Stimulated activated CD4-positive, alpha-beta T cell treated with anti-CD3 and anti-CD28 coated beads, Interleukin-2, amount 100 ng/mL, for 24 hours (primary cell): ENCODE data around the gene LMF1.

Experiments used
- DNase-seq, 2 donors: peaks; one replicate each; pipeline ENCODE4 v3.0.0-alpha.2; 2020

LMF1 gene

DNA sequence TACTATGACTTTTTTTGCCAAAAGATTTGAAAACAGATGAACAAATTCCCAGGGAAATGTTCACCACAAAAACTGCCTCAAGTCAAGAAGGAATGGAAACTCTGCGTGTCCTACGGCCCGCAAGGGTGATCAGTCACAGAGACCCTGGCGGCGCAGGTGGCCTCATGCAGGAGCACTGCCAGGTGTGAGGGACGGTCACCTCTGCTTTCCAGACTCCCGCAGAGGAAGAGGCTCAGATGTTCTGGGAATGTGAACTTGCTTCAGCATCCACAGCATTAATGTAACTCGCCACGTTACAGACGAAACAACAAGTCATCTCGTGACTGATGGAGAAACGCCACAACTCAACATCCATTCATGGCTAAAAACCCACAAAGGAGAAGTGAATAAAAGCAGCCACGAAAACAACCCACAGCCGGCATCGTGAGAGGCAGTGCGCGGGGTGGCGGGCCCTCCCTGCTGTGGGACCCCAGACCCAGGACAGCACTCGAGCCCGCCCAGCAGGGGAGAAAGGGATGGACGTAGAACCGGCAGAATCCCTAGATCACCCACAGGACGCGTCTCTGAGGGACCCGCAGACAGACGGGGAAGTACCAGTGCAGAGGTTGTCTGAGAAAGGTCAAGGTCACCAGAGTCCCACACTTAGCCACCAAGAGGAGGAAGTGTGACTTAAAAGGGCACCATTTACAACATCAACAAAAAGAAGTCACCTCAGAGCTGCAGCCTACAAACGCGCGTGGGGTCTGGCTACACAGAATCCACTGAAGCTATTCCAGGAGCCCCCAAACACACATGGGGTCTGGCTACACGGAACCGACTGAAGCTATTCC, 93.3 kb downstream of the LMF1 start:
- DNase-seq: no peak

DNA sequence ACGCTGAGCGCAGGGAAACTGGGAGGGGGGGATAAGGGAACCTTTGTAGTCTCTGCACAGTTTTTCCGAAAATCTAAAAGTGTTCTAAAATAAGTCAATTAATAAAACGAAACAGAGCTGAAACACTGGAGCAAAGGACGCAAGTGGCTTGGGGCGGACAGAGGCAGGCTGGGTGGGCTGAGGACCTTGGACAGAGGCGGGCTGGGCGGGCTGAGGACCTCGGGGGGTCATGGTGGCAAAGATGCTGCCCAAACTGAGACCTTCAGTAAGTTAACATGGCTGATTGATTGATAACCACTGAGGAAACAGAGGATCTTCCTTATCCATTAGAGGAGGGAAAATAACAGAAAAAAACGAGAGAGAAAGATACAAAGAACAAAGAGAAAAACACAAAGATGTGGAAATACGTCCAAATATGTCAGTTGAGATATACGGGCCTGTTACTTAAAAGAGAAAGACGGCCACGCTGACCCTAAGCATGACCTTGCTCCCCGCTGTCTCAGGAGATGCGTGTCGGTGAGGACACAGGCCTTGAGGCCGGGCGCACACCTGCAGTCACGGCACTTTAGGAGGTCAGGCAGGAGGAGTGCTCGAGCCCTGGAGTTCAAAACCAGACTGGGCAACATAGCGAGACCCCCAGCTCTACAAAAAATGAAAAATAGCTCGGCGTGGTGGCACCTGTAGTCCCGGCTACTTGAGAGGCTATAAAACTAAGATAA, 94.1 kb downstream of the LMF1 start:
- DNase-seq: no peak

DNA sequence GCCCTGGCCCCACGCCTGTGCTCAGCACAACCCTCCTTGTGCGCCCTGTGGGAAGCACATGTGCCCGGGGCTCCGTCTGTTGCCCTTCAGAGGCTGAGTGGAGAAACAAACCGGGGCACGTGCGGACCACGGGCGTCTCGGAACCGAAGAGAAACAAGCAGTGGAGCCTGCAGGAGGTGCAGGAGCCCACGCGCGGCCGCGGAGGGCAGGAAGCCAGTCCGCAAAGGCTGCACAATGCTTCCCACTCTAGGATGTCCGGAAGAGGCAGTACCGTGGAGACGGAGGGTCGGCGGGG, 94.8 kb downstream of the LMF1 start:
- DNase-seq: no peak

DNA sequence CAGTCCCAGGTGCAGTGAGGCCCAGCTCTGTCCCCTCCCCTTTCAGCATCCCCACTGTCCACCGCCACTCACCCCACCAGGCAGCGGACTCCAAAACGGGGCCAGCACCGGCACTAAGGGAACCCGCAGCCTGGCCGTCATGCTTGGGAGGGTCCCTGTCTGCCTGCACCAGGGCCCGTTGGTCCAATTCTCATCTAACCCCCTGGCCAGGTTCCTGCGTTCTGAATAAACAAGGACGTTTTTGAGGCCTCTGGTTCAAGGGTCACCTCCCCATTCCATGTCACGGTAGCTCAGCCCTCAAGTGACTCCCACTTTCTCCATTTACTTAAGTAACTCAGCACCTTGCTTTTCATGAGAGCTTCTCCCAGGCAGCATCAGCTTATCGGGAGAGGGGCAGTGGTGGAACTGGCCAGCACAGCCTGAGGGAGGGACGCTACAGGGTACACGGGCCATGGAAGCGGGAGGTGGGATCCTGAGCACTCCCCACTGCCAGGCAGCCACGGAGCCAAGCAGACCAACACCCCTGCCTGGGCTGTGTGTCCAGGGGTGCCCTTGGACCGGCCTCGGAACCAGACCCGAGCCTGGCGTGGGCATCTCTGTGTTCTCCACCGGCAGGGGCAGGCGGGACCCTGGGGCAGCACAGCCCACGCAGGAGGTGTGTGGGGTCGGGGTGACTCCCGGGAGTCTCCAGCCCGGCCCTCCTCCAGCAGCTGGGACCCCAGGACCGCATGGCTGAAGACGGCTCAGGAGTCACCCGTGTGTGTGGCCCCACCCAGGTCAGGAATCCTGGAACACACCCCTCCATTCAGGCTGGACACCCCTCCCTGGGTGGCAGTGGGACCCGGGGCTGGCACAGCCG, 95.4 kb downstream of the LMF1 start:
- DNase-seq: no peak

DNA sequence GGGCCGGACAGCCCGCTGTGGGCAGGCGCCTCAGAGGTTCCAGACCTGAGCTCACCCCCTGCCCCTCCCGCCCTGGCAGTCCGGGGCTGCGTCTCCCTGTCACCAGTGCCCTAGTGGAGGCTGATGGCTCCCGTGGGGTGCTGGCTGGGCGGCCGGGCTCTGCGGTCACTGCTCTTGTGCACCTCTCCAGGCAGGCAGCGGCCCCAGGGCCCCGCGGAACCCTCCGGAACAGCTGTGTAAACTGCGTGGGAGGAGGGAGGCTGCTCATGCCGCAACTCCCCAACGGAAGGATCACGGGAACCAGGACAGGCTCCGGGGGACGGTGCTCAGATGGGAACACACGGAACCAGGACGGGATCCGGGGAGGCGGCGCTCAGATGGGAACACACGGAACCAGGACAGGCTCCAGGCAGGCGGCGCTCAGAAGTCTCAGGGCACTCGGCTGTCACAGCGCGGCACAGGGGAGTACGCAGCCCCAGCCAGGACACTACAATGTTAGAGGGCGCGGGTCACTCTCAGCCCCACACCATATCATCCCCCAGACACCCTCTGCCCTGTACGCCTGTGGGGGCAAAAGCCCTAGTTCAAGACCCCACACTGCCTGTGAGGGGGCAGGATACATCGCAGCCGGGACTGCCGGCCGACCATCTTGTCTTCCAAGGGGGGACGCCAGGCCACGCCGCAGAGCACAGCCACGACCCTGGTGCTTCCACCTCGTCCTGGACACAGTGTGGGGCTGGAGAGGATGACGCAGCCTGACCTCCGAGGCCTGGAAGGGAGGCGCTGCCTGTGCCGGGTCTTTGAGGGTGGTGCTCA, 96.2 kb downstream of the LMF1 start:
- no peak for DNase-seq

DNA sequence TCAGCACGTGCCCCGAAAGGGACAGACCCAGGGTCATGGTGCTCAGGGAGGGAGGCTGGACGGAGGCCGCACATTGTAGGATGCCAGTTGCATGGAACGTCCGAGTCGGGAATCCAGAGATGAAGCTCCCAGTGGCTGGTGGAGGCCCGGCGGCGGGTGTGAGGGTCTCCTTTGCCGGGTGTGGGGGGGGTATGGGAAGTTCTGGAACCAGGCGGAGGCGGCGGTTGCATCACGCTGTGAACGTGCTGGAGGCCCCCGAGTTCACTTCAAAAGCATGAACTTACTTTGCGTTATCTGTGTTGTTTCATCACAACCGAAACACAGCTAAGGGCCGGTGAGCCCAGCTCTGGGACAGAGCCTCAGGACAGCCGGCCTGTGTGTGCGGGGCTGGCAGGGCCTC, 96.9 kb downstream of the LMF1 start:
- no peak for DNase-seq

DNA sequence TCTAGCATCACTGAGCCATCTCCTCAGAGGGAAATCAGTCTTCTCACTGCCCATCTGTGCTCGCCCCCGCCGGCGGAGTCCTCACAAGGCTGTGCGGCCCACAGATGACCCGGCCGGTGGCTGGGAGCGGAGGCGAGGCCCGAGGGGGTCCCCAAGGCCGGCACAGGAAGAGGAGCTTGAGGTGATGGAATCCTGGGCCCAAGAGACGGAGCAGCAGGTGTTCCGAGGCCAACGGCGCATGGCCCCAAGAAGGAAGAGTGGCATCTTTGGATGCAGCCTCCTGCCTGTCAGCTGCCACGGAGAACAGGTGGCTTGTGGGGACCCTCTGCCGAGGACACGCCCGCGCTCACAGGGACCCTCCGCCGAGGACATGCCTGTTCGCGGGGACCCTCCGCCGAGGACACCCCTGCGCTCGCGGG, 97.5 kb downstream of the LMF1 start:
- no peak for DNase-seq

DNA sequence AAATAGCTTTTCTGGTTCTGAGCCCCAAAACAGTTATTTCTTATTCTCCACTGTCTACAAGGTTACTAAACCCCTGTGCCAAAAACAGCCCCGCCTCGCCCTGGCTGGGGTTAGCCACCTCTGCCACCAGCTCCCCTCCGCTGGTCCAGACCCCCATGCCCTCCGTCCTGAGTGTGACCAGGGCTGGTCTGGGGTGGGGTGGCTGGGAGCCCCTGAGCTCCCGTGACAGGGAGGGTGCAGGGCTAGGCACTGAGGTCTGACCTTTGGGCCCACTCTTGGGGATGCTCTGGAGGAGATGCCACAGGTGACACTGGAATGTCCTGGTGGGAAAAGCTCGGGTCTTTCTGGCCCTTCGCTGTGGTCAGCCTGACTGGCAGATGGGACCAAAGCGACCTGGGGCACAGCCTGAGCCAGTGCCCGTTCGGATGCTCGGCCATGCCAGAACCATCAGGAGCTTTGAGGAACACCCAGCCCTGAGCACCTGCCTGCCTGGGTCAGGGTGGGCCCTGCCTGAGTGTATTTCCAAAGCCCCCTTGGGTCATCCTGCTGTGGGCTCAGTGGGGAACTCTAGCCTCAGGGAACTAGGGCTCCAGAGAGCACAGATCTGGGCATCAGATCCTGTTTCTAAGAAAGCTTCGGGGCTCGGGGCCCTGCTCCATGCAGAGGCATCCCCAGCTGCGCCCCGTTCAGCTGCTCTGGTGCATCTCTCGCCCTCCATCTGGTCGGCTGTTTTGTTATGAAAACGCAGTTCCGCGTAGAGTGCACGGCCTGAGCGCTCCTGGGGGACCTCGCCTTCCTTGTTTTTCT, 98.1 kb downstream of the LMF1 start:
- DNase-seq: no peak

DNA sequence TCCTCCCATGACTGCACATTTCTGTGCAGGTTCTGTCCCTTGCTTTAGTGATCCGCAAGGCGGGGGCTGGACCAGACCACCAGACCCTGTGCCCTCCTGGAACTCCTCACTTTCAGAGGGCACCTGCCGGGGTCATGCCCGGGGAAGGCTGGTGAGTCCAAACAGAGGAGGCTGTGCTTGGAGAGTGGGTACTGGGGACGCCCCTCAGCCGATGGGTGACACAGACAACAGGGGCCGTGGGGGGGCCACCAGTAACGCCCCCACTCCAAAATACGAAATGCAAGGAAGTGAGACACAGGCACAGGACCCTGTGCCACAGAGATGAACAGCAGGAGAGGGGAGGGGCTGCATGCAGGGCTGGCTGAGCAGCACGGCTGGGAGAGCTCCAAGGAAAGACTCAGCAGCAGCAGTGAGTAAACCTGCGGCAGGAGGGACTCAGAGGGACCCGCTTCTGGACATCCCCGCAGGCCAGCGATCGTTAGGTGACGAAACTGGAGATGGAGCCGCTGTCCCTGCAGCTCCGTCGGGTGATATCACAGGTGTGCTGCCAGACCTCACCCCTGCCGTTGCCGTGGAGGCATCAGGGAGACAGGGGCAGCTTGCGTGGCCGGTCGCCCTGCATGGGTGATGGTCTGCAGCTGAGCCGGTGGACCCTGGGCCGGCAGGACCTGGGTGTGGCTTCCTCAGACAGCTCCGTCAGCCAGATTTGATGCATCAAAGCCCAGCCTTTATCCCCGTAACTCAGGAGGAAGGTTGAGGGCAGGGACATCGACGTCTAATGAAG, 99.0 kb downstream of the LMF1 start:
- DNase-seq: no peak

DNA sequence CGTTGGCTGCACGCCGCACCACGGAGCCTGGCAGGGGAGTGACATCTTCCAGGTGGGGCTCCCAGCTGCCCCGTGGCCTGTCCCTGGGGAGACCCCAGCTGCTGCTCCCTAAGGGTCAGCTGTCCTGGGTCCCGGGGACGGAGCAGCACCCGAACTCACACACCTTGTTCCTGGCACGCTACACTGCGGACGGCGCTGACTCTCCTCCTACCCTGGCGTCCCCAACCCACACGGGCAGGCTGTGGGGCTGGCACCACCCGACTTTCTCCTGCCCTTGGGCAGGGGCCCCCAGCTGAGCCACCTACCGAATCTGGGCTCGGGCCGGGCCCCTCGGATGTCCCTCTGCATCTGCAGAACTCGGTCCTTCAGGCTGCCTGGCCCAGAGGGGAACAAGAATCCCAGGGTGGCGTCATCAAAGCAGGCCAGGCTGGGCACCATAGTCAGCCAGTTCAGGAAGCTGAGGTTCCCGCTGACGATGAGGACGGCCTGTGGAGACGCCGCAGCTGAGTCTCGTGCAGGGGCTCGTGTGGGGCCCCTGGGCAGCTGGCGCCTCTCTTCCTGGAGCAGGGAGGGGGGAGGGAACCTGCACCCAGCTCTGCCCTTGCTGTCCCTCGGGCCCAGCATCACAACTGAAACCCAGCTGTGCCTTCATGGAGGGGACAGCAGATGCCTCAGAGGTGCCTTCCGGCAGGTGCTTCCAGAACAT, 99.8 kb downstream of the LMF1 start:
- no peak for DNase-seq

DNA sequence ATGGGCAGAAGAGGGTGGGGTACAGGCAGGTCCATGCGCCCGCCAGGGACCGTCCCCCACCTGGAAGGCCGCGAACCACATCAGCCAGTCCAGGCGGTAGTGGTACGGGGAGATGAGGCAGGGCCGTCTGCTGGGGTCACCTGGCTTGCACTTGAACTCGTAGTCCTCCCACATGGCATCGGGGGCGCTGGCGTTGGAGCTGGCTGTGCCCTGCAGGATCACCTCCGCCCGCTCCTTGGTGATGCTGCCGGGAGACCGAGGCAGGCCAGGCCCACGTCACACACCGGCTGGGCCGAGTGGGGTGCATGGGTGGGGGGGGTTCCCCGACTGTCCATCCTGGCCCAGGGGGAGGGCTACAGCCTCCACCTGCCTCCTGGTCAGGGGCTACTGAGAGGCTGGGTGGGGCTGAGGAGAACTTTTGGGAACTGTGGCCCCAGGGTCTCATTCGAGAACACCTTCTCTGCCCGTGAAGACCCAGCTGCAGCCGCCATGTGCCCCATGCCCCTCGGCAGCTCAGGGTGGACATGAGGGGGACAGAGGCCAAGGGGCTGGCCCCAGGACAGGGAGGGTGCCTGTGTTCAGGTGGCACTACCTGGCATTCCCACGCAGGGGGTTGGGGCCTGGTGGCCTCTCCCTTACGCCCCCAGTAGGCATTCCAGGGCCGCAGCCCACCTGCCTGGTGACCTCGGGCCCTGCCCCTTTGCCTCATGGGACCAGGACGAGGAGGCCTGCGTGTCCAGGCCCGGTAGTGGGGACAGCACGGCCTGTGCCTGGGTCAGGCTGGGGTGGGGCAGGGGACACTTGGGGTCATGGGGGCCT, 100.8 kb downstream of the LMF1 start:
- DNase-seq: no peak

DNA sequence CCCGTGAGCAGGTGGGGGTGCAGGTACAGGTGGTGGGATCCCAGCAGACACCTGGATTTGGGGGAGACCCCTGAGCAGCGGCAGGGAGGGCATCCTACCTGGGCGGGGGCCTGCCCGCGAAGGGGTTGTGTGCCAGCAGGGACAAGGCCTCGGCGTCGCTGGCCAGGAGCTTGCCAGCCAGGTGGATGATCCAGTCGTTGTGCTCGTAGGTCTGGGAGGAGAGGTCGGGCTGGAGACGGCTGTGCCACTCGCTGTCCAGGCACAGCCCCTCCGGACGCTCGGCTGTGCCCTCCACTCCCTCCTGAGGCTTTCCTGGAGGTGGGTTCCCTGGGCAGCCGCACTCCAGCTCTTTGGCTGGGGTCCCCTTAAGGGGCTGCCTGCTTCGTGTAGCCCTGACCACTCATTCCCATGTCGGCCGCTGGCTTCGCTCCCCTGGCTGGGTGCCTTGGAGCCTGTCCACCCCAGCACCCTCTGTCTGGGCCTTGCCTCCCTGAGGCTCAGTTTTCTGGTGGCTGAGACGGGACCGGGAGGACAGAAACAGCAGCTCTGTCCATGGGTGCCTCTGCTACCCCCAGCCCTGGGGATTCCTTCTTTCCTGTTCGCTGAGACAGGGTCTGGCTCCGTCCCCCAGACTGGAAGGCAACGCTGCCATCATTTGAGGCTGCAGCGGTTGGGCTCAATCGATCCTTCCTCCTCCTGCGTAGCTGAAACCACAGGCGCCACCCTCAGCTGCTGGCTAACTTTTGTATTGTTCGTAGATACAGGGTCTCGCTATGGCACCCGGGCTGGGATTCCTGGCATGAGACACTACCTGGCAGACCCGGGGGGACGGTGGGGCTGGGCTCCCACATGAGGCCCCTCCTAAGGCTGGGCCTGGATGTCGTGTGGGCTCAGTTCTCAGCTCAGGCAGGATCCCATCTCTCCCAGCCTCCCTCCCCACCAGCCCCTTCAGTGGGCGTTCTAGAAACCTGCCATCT, 101.7 kb downstream of the LMF1 start:
- DNase-seq: no peak

DNA sequence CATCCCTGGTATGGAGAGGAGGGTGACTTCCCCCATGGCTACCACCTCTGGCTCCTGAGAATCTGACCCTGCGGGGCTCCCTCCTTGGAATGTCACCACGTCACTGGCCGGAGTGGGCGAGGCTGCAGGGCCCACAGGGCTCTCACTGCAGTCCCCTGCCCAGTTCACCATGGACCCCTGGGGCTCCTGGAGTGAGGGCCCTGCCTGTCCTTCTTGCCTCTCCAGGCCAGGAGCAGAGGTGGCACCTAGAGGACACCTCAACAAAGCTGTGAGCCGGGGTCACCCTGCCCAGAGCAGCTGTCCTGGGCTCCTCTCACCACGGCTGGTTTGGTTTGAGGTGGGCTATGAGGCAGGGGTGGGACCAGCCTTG, 102.4 kb downstream of the LMF1 start:
- no peak for DNase-seq

DNA sequence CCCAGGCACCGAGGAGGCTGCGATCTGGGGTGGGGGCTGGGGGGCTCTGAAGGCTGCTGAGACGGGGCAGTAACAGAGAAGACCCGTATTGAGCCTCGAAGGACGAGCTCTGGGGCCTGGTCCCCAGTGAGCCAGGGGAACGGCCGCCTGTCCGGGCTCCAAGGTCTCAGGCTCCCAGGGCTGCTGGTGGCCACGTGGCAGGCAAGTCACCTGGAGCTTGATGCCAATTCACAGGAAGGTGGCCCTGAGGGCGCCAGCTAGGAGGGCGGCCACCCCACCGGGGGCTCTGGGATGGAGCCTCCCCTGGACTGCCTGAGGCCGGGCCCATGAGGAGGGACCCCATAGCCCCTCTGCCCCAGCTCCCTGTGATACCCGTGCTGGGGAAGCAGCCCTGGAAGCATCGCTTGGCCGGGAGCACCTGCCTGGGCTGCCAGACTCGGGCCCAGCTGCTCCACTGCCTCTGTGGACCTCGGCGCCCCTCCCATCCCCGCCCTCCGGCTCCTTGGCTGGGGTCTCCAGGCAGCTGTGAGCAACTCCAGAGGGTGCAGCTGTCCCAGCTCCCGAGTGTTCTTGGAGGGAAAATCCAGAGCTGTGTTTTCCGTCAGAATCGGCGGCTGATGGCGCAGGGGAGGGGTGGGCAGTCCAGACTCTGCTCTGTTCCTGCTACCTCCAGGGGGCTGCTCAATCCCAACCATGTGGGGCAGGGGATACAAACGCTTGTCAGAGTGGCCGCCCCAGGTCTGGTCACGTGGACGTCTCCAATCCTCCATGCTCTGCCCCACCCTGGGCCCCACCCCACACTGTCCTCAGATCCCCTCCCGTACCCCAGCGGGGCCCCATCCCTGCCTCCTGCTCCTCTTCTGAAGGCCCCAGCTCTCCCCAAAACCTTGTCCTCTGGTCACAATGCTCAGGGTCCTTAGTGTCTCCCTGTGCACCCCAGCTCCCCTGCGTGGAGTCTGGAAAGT, 103.1 kb downstream of the LMF1 start:
- no peak for DNase-seq

DNA sequence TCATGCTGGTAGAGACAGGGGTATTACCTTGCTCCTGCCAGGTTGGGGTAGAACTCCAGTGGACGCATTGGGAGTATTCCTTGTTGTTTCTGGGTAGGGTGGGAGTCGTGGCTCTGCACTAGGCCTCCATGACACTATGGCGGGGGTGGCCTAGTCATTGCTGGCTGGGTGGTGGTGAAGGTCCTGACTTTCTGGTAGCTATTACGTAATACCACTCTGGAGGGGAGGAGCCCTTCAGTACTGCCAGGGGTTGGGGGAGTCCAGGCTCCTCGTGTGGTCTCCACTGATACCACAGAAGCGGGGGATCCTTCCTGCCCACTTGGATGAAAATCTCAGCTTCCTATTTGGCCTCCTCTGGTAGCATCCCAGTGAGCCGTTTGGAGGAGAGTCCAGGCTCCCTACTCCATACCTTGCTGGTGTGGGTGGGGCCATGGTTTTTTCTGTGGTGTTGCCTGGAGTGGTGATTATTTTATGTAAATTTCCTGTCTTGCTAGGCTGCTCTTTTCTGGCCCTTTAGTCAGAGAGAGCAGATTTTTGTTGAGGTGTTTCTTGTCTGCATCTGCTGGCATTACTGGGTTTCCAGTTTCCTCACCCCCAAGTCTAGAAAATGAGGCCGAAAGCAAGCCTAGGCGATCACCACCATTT, 104.4 kb downstream of the LMF1 start:
- no peak for DNase-seq

DNA sequence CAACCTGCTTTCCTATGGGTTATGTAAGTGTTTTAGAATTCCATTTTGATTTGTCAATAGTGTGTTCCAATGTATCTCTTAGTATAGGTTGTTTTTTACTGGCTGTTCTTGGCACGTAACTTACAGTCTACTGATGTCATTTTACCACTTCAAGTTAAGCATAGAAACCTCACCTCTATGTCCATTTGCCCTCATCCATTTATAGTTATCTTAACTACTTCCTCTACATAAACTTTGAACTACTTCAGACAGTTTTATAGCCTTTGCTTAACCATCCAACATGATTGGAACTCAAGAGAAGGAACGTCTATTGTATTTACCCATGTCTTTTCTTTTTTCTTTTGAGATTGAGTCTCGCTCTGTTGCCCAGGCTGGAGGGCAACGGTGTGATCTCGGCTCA, 105.8 kb downstream of the LMF1 start:
- DNase-seq: no peak

DNA sequence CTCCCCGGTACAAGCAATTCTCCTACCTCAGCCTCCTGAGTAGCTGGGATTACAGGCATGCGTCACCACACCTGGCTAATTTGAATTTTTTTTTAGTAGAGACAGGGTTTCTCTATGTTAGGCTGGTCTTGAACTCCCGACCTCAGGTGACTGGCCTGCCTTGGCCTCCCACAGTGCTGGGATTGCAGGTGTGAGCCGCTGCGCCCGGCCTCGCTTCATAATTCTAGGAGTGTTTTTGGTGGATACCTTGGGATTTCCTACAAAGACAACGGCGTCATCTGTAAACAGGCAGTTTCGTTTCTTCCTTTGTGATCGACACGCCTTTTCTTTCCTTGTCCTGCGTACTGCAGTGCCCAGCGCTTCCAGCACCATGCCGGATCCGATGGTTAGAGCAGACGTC, 109.3 kb downstream of the LMF1 start:
- no peak for DNase-seq
